HG02970 (cell line): ENCODE data around the gene ATG101.

ENCODE experiments used
- ATAC-seq: cut with Tn5 transposase; IDR thresholded peaks from one replicate; pipeline ENCODE4 v1.9.1; 2021; ENCODE audit warnings: mild to moderate bottlenecking, moderate library complexity, moderate number of reproducible peaks; ENCODE audit not compliant: unreplicated experiment, low FRiP score

Gene ATG101

GRCh38 chr12:52074971-52075724 is 5.4 kb downstream of the ATG101 start:
- no peak for ATAC-seq

- ATAC-seq = no peak
Observed at GRCh38 chr12:52076811-52077210, 7.0 kb downstream of the ATG101 start.

- ATAC-seq = no peak
Observed at GRCh38 chr12:52078276-52078675, 8.5 kb downstream of the ATG101 start.

GRCh38 chr12:52079576-52080402 is 10.0 kb downstream of the ATG101 start, which contains the start of gene SMIM41:
Gene SMIM41 (plus strand): TSS chr12:52079704. CDS start chr12:52079780, 76 bp downstream.
- no peak for ATAC-seq

- ATAC-seq = no peak
Observed at GRCh38 chr12:52080403-52081251, 10.8 kb downstream of the ATG101 start.

- no peak for ATAC-seq
Observed at GRCh38 chr12:52081263-52081733, 11.5 kb downstream of the ATG101 start.

- no peak for ATAC-seq
Observed at GRCh38 chr12:52082026-52082668, 12.4 kb downstream of the ATG101 start.

GRCh38 chr12:52082669-52082987 is 12.8 kb downstream of the ATG101 start:
- ATAC-seq = no peak

GRCh38 chr12:52082988-52083637 is 13.3 kb downstream of the ATG101 start:
- ATAC-seq = no peak

- no peak for ATAC-seq
Observed at GRCh38 chr12:52083638-52083996, 13.8 kb downstream of the ATG101 start.

- ATAC-seq = no peak
Observed at GRCh38 chr12:52084491-52085231, 14.9 kb downstream of the ATG101 start.

GRCh38 chr12:52085682-52086180 is 16.0 kb downstream of the ATG101 start:
- no peak for ATAC-seq

- no peak for ATAC-seq
Observed at GRCh38 chr12:52086366-52086765, 16.6 kb downstream of the ATG101 start.

- ATAC-seq = no peak
Observed at GRCh38 chr12:52086944-52087835, 17.4 kb downstream of the ATG101 start.

GRCh38 chr12:52087961-52088820 is 18.4 kb downstream of the ATG101 start:
- no peak for ATAC-seq

- no peak for ATAC-seq
Observed at GRCh38 chr12:52089491-52089890, 19.7 kb downstream of the ATG101 start.

GRCh38 chr12:52090291-52090690 is 20.5 kb downstream of the ATG101 start:
- no peak for ATAC-seq
